Panc1 (cell line): ENCODE measurements around the gene TRIL. TPM values are rescaled to one million over a fixed set of nuclear protein-coding genes. Genes with fewer than 3 reads are reported as not detected.

ENCODE experiments used
- ATAC-seq: fragments of 200-7000 bp; cut with Tn5 transposase; 2 replicates; pipeline ENCODE4 v1.9.1; 2020; ENCODE audit warnings: mild to moderate bottlenecking, moderate library complexity
- BruUV-seq: library from RNA; stranded (reverse); fragments of 400-500 nt; replicated peaks from 2 replicates; lab custom pipeline; 2021; lab: Mats Ljungman, UMichigan
- CTCF ChIA-PET: fragments of 300-600 bp; sonication (Branson Sonifier 250); formaldehyde crosslinking; loops from one replicate; lab custom pipeline; 2022; ENCODE audit warnings: antibody characterized with exemption; lab: Charles Lee
- POLR2A ChIA-PET: fragments of 300-600 bp; sonication (Branson Sonifier 250); formaldehyde crosslinking; loops from one replicate; lab custom pipeline; 2022; ENCODE audit warnings: antibody characterized with exemption; lab: Charles Lee
- DNase-seq: peaks from one replicate; pipeline ENCODE4 v3.0.0-alpha.2; 2010; ENCODE audit warnings: low read depth, low spot score
- H3K27ac ChIP-seq: 2 replicates; pipeline ENCODE4 v1.5.1; 2011; ENCODE audit warnings: mild to moderate bottlenecking, low read length, inconsistent platforms
- H3K27me3 ChIP-seq: fragments of 200-500 bp; sonication (Bioruptor generic); 2 replicates; pipeline ENCODE4 v1.6.0; 2014; ENCODE audit warnings: low read length, inconsistent platforms; ENCODE audit not compliant: control insufficient read depth, insufficient read depth
- H3K36me3 ChIP-seq: fragments of 200-500 bp; sonication (Bioruptor generic); 2 replicates; pipeline ENCODE4 v1.5.1; 2014; ENCODE audit warnings: inconsistent platforms, mild to moderate bottlenecking, low read length, moderate library complexity; ENCODE audit not compliant: control insufficient read depth, insufficient read depth
- H3K4me1 ChIP-seq: 2 replicates; pipeline ENCODE4 v1.5.1; 2011; ENCODE audit warnings: inconsistent platforms, mild to moderate bottlenecking, low read length, moderate library complexity; ENCODE audit not compliant: control insufficient read depth, insufficient read depth
- H3K4me3 ChIP-seq, 2 experiments: 2 replicates each; pipeline ENCODE4 v1.5.1; 2011 to 2012; ENCODE audit warnings: low read depth in 2 of 2, low read length in 2 of 2, mild to moderate bottlenecking in 2 of 2, inconsistent platforms in 1 of 2, moderate library complexity in 1 of 2
- H3K9me3 ChIP-seq: fragments of 200-500 bp; sonication (Bioruptor generic); 2 replicates; pipeline ENCODE4 v1.5.1; 2014; ENCODE audit warnings: low read depth, mild to moderate bottlenecking, inconsistent platforms, low read length, moderate library complexity; ENCODE audit not compliant: control insufficient read depth, insufficient read depth
- POLR2AphosphoS5 ChIP-seq: IDR thresholded peaks from 2 replicates; pipeline ENCODE4 v1.6.1; 2012; ENCODE audit warnings: mild to moderate bottlenecking, low read depth, low read length, moderate library complexity
- SIN3A ChIP-seq: IDR thresholded peaks from 2 replicates; pipeline ENCODE4 v1.6.1; 2012; ENCODE audit warnings: low read depth, mild to moderate bottlenecking, low read length, moderate library complexity, borderline replicate concordance; ENCODE audit not compliant: insufficient read depth
- TCF7L2 ChIP-seq: IDR thresholded peaks from 2 replicates; pipeline ENCODE4 v1.6.1; 2011; ENCODE audit warnings: mild to moderate bottlenecking, low read depth, low read length, inconsistent platforms
- in situ Hi-C: cut with HindIII; loops from 2 replicates; pipeline ENCODE4 v1.10.0; 2016; ENCODE audit warnings: low sequenced_read_pairs, low pct_unique_long_range_greater_than_20kb
- intact Hi-C: fragments of 100-400 bp; cut with micrococcal nuclease; formaldehyde crosslinking; loops from one replicate; pipeline ENCODE4 v1.10.0; 2022; ENCODE audit not compliant: unreplicated experiment
- total RNA-seq: library from RNA; stranded (reverse); gene quantifications from one replicate; pipeline ENCODE4 v1.2.1, GENCODE V29; 2021; ENCODE audit not compliant: unreplicated experiment
- TF ChIP-seq, protein P1 (sequence below), 2 experiments: IDR thresholded peaks; 2 replicates each; pipeline ENCODE4 v1.6.1; 2011 to 2012; ENCODE audit warnings: low read depth in 2 of 2, control low read depth in 1 of 2, low read length in 1 of 2, mild to moderate bottlenecking in 1 of 2, moderate library complexity in 1 of 2; ENCODE audit not compliant: insufficient read depth in 1 of 2
- TF ChIP-seq, protein P2 (sequence below): fragments of 450-650 bp; IDR thresholded peaks from 2 replicates; pipeline ENCODE4 v1.5.1; 2017; ENCODE audit warnings: mild to moderate bottlenecking

Gene TRIL
- total RNA-seq, 1 experiment from 2014 or later: not detected

GRCh38 chr7:28981161-28981465, 23.0 kb upstream of the TRIL start:
- H3K4me1 ChIP-seq: no peaks in the 10 kb centered on the region
- no peaks in the 10 kb centered on the region for H3K9me3 ChIP-seq
- DNase-seq (no peak), ATAC-seq (no peak)
- no TSS peak for BruUV-seq
- H3K4me3 ChIP-seq: no peak overlapping the region
- in situ Hi-C loops (no loop called here), intact Hi-C loops (no loop called here)
- H3K27ac ChIP-seq: no peak overlapping the region
- ChIA-PET CTCF (no interaction called here), POLR2A (no interaction called here)
- TF ChIP-seq SIN3A (no peak), POLR2AphosphoS5 (no peak), TCF7L2 (no peak)
- TF ChIP-seq, protein P1, sequence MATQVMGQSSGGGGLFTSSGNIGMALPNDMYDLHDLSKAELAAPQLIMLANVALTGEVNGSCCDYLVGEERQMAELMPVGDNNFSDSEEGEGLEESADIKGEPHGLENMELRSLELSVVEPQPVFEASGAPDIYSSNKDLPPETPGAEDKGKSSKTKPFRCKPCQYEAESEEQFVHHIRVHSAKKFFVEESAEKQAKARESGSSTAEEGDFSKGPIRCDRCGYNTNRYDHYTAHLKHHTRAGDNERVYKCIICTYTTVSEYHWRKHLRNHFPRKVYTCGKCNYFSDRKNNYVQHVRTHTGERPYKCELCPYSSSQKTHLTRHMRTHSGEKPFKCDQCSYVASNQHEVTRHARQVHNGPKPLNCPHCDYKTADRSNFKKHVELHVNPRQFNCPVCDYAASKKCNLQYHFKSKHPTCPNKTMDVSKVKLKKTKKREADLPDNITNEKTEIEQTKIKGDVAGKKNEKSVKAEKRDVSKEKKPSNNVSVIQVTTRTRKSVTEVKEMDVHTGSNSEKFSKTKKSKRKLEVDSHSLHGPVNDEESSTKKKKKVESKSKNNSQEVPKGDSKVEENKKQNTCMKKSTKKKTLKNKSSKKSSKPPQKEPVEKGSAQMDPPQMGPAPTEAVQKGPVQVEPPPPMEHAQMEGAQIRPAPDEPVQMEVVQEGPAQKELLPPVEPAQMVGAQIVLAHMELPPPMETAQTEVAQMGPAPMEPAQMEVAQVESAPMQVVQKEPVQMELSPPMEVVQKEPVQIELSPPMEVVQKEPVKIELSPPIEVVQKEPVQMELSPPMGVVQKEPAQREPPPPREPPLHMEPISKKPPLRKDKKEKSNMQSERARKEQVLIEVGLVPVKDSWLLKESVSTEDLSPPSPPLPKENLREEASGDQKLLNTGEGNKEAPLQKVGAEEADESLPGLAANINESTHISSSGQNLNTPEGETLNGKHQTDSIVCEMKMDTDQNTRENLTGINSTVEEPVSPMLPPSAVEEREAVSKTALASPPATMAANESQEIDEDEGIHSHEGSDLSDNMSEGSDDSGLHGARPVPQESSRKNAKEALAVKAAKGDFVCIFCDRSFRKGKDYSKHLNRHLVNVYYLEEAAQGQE (IDR thresholded peaks at IDR 0.05; ENCODE audit: insufficient read depth in 1 of 2, low read depth in 2 of 2, low read length in 1 of 2): no peak
- TF ChIP-seq, protein P2, sequence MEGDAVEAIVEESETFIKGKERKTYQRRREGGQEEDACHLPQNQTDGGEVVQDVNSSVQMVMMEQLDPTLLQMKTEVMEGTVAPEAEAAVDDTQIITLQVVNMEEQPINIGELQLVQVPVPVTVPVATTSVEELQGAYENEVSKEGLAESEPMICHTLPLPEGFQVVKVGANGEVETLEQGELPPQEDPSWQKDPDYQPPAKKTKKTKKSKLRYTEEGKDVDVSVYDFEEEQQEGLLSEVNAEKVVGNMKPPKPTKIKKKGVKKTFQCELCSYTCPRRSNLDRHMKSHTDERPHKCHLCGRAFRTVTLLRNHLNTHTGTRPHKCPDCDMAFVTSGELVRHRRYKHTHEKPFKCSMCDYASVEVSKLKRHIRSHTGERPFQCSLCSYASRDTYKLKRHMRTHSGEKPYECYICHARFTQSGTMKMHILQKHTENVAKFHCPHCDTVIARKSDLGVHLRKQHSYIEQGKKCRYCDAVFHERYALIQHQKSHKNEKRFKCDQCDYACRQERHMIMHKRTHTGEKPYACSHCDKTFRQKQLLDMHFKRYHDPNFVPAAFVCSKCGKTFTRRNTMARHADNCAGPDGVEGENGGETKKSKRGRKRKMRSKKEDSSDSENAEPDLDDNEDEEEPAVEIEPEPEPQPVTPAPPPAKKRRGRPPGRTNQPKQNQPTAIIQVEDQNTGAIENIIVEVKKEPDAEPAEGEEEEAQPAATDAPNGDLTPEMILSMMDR: no peak
- no peaks in the 10 kb centered on the region for H3K36me3 ChIP-seq
- H3K27me3 ChIP-seq: no peaks in the 10 kb centered on the region

GRCh38 chr7:28980451-28981160, 22.5 kb upstream of the TRIL start:
- H3K9me3 ChIP-seq: no peaks in the 10 kb centered on the region
- intact Hi-C loops (no loop called here), in situ Hi-C loops (no loop called here)
- ATAC-seq (no peak), DNase-seq (no peak)
- CTCF ChIA-PET: no interaction called here
- no peak overlapping the region for H3K4me3 ChIP-seq
- TF ChIP-seq, protein P2: no peak
- TF ChIP-seq POLR2AphosphoS5 (no peak), TCF7L2 (no peak), SIN3A (no peak)
- TF ChIP-seq, protein P1 (IDR thresholded peaks at IDR 0.05; ENCODE audit: insufficient read depth in 1 of 2, low read depth in 2 of 2, low read length in 1 of 2): no peak
- POLR2A ChIA-PET: no interaction called here
- no peak overlapping the region for H3K27ac ChIP-seq
- H3K27me3 ChIP-seq: no peaks in the 10 kb centered on the region
- no peaks in the 10 kb centered on the region for H3K4me1 ChIP-seq
- BruUV-seq: no TSS peak
- H3K36me3 ChIP-seq: no peaks in the 10 kb centered on the region
